ENCODE measurements around the gene BRSK2.

The BRSK2 gene

DNA sequence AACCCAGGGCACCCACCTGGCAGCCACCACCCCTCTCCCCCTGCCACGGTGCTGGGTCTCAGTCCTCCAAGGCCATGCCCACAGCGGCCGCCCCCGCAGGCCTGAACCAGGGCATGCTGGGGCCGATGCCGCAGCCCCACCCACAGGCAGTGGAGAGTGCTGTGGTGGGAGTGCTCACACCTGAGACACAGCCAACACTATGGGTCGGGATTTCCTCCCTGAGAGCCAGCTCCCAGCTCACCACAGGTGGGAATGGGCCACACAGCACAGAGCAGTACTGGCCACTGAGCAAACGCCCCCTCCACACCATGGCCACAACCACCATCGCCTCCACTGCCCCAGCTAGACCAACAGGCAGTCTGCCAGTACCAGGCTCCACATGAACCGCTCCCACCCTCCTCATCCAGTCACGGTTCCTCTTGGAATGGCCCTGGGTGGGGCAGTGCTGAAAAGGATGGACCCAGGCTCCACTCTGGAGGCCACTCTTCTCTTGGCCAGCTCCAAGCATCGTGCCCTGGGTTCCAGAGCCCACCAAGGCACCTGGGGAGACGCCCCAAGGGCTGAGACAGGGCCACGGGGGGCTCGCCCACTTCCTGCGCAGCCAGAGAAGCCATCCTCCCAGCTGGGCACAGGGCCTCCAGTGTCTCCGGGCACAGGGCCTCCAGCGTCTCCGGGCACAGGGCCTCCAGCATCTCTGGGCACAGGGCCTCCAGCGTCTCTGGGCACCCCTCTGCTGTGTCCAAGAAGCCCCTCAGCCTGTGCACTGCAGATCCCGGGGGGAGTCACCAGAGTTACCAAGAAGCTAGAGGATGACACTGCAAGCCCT lies 82.7 kb downstream of the BRSK2 start:
- TF ChIP-seq, protein P1, sequence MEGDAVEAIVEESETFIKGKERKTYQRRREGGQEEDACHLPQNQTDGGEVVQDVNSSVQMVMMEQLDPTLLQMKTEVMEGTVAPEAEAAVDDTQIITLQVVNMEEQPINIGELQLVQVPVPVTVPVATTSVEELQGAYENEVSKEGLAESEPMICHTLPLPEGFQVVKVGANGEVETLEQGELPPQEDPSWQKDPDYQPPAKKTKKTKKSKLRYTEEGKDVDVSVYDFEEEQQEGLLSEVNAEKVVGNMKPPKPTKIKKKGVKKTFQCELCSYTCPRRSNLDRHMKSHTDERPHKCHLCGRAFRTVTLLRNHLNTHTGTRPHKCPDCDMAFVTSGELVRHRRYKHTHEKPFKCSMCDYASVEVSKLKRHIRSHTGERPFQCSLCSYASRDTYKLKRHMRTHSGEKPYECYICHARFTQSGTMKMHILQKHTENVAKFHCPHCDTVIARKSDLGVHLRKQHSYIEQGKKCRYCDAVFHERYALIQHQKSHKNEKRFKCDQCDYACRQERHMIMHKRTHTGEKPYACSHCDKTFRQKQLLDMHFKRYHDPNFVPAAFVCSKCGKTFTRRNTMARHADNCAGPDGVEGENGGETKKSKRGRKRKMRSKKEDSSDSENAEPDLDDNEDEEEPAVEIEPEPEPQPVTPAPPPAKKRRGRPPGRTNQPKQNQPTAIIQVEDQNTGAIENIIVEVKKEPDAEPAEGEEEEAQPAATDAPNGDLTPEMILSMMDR (IDR thresholded peaks at IDR 0.05), result no peak

DNA sequence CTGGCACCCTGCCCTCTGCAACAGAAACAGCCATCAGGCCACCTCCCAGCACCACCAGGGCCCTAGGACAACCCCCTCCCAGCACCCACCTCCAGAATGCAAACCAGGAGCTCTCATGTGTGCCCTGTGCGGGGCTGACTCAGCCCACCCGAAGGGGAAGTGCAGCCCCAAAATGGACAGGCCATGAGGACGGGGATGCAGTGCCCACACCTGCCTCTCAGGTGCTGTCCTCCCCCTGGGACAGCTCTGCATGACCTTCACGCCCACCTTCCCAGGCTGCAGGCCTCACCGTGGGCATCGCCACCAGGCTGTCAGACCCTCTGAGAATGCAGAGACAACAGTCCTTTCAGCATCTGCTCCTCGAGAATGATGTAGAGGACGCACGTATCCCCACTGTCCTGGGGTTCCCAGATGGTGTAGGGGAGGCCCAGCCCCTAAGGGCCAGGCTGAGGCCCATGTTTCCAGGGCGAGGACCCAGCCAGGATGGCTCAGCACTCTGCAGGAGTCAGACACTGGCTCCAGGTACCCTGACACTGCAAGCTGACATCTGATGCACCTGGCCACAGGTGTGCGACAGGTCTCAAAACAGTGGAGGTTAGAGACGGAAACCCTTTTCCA lies 83.4 kb downstream of the BRSK2 start:
- TF ChIP-seq, protein P1 (IDR thresholded peaks at IDR 0.05), result no peak

DNA sequence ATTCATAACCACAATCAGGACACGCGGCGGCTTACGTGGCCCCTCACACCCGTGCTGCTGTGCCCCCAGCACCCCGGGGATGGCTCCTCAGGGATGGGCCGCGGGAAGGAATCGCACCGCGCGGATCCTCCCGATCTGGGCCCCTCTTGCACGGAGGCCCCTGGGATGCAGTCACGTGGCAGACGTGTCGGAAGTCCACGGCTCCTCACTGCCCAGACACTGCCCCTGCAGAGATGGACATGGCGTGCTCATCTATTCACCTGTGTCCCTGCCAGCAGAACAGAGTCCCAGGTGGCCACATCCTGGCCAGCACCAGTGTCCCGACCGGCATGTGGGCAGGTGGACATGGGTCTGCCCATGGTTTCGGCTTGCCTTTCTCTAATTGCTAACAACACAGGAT lies 84.1 kb downstream of the BRSK2 start:
- TF ChIP-seq, protein P1 (IDR thresholded peaks at IDR 0.05), result no peak

DNA sequence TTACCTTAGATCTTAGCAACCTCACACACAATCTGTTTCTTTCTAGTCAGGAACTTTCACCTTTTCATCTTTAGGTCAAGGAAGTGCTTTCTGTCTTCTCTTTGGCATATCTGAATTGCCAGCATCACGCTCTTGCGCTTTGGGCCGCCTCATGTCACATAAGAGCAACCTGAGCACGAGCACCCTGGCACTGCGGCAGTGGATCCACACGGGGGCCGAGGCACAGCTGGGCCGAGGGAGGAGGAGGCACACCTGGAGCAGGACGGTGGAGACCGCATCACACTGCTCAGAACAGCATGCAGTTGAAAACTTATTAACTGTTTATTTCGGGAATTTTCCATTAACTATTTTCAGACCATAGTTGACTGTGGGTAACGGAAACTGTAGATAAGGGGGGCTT lies 86.1 kb downstream of the BRSK2 start:
- TF ChIP-seq, protein P1 (IDR thresholded peaks at IDR 0.05), result no peak

DNA sequence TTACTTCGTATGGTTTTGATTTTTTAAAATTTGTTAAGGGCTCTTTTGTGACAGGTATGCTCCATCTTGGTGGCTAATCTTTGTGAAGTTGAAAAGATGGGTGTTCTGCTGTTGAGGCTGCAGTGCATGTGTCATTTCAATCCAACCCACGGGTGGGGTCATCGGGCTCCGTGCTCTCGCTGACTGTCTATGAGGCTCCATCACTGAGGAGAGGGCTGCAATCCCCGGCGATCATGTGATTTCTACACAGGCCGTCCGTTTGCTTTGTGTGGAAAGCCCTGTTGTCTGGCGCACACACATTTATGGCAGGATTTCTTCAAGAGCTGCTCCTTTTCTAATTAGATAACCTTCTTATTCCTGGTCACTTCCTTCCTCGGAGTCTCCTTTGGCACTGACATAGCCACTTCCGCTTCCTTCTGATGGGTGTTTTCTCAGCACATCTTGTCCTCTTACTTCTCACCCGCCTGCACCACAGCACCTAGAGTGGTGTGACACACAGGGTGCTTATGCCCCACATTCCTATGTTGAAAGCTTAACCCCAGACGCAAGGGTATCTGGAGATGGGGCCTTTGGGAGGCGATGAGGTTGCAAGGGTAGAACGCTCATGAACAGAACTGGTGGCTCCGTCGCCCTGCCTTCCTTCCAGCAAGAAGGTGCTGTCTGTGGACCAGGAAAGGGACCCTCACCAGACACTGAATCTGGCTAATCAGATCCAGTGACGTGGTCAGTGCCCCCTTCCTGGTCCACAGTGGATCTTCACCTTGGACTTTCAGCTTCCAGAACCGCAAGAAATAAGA lies 87.4 kb downstream of the BRSK2 start:
- TF ChIP-seq, protein P1 (IDR thresholded peaks at IDR 0.05), result no peak

DNA sequence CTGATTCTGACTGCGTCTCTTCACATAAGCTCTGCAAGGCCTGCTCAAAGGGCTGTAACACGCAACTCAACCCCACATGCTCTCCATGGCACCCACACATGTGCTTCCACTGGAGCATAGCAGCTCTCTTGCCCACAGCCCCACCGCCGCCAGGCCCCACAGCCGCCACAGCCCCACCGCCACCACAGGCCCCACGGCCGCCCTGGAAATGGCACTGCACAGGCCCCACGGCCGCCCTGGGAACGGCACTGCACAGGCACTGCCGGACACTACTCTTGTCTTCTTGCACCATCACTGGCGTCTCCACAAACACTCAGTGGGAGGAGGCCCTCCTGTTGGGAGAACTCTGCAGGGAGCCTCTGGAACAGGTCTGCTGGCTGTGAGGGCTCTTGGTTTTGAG lies 88.3 kb downstream of the BRSK2 start:
- TF ChIP-seq, protein P1 (IDR thresholded peaks at IDR 0.05), result no peak

DNA sequence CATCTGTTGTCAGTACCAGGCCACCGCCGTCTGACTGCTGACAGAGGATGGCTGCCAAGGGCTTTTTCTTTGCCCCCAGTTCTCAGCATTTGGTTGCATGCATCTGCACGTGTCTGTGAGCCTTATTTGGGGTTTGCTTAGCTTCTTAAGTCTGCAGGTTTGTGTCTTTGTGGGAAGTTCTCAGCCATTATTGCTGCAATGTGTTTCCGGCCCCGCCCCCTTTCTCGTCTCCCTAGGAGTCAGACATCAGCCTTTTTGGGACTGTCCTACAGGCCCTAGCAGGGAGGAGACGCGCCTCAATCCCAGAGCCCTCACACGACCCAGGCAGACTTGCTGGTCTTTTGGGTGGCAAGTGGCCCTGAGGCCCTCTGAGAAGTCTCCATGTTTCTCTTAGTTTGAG lies 88.8 kb downstream of the BRSK2 start:
- TF ChIP-seq, protein P1 (IDR thresholded peaks at IDR 0.05), result no peak
